NCI-H2029 (cell line): ENCODE data around the gene UFD1.
"Not testable (repeated sequence)": the region's sequence is repeated elsewhere in the genome, so short reads cannot be mapped to it uniquely, and the experiment has no call there.

Source experiments
- DNase-seq: peaks from one replicate; lab custom pipeline; 2025; lab: John Stamatoyannopoulos, UW

UFD1 gene

GRCh38 chr22:19448076-19448607 lies 30.9 kb downstream of the UFD1 start:
- DNase-seq, result peak; percentile 16

- peak; percentile 78 for DNase-seq
These were observed 31.5 kb downstream of the UFD1 start, which contains the start of gene C22orf39 for GRCh38 chr22:19447330-19448075. C22orf39 (minus strand) TSS chr22:19447711; CDS start chr22:19447688, 23 bp downstream.

- no peak for DNase-seq
These were observed 32.2 kb downstream of the UFD1 start for GRCh38 chr22:19446603-19447329.

GRCh38 chr22:19445279-19445982 lies 33.6 kb downstream of the UFD1 start:
- not testable (repeated sequence) for DNase-seq

GRCh38 chr22:19443544-19444211 lies 35.3 kb downstream of the UFD1 start:
- no peak for DNase-seq

- no peak for DNase-seq
These were observed 36.8 kb downstream of the UFD1 start for GRCh38 chr22:19442166-19442565.

- DNase-seq, result no peak
These were observed 38.4 kb downstream of the UFD1 start for GRCh38 chr22:19440411-19441195.

GRCh38 chr22:19438298-19438697 lies 40.7 kb downstream of the UFD1 start:
- no peak for DNase-seq

GRCh38 chr22:19436444-19437161 lies 42.4 kb downstream of the UFD1 start:
- DNase-seq, result not testable (repeated sequence)

- no peak for DNase-seq
These were observed 44.0 kb downstream of the UFD1 start for GRCh38 chr22:19434829-19435580.

GRCh38 chr22:19434401-19434800 lies 44.6 kb downstream of the UFD1 start:
- no peak for DNase-seq

GRCh38 chr22:19432133-19432851 lies 46.7 kb downstream of the UFD1 start, which contains the start of gene MRPL40:
MRPL40 (plus strand) TSS chr22:19432545; CDS start chr22:19432555, 10 bp downstream.
- DNase-seq, result peak; percentile 91

- peak; percentile 47 for DNase-seq
These were observed 47.3 kb downstream of the UFD1 start, which contains the start of gene HIRA for GRCh38 chr22:19431649-19432132. HIRA (minus strand) TSS chr22:19431733; CDS start chr22:19431476, 257 bp downstream.

- DNase-seq, result no peak
These were observed 48.0 kb downstream of the UFD1 start for GRCh38 chr22:19430890-19431541.

GRCh38 chr22:19429950-19430889 lies 48.8 kb downstream of the UFD1 start:
- no peak for DNase-seq

- no peak for DNase-seq
These were observed 54.9 kb downstream of the UFD1 start for GRCh38 chr22:19424186-19424500.
